GM20000 (cell line): ENCODE measurements around the gene MAP3K4.

Source experiments
- DNase-seq: peaks from one replicate; pipeline ENCODE4 v3.0.0; 2012; ENCODE audit warnings: low spot score
- CTCF ChIP-seq: IDR thresholded peaks from 2 replicates; pipeline ENCODE4 v1.5.1; 2012; ENCODE audit warnings: mild to moderate bottlenecking, control low read depth; ENCODE audit errors: extremely low read depth, missing control alignments

The MAP3K4 gene

GRCh38 chr6:160991406-160992060, at the start of gene MAP3K4:
TSS of gene MAP3K4 (plus strand) at chr6:160991769. CDS start at chr6:160991932, 163 bp downstream.
- no peak for TF ChIP-seq CTCF
- DNase-seq = peak; percentile 90

GRCh38 chr6:160943997-160944396, 47.6 kb upstream of the MAP3K4 start:
- no peak for TF ChIP-seq CTCF
- DNase-seq = no peak

GRCh38 chr6:160945516-160946177, 45.9 kb upstream of the MAP3K4 start:
- TF ChIP-seq CTCF = no peak
- no peak for DNase-seq

GRCh38 chr6:160949531-160949930, 42.0 kb upstream of the MAP3K4 start:
- DNase-seq = no peak
- TF ChIP-seq CTCF = no peak

- no peak for TF ChIP-seq CTCF
- DNase-seq = no peak
Observed at GRCh38 chr6:160950507-160950906, 41.1 kb upstream of the MAP3K4 start.

GRCh38 chr6:160951187-160952030, 40.2 kb upstream of the MAP3K4 start:
- DNase-seq = no peak
- TF ChIP-seq CTCF = no peak

GRCh38 chr6:160952633-160953281, 38.8 kb upstream of the MAP3K4 start:
- DNase-seq = no peak
- TF ChIP-seq CTCF = no peak
